Activated effector memory CD4-positive, alpha-beta T cell treated with anti-CD3 and anti-CD28 coated beads, Interleukin-2, amount 50 U/mL, for 16 hours (primary cell): ENCODE data around the gene ACOXL.

Experiments
- DNase-seq: peaks from one replicate; pipeline ENCODE4 v3.0.0-alpha.2; 2020

The ACOXL gene

DNA sequence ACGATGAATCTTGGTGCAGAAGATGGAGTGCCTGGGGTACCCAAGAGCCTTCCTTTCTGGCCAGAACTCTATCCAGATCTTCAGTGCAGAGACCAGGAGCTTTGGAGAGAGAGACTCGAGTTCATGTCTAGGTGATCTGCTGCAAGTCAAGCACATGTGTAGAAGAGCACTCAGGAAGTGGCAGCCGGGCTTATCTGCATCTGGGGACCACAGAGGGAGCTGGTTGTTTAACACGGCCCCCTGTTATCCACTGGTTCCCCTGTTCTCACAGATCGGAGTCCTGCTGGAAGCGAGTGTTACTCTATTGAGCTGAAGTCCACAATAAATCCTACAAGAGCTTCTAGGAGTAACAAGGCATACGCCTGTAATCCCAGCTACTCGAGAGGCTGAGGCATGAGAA, 128.3 kb downstream of the ACOXL start:
- DNase-seq, result no peak

DNA sequence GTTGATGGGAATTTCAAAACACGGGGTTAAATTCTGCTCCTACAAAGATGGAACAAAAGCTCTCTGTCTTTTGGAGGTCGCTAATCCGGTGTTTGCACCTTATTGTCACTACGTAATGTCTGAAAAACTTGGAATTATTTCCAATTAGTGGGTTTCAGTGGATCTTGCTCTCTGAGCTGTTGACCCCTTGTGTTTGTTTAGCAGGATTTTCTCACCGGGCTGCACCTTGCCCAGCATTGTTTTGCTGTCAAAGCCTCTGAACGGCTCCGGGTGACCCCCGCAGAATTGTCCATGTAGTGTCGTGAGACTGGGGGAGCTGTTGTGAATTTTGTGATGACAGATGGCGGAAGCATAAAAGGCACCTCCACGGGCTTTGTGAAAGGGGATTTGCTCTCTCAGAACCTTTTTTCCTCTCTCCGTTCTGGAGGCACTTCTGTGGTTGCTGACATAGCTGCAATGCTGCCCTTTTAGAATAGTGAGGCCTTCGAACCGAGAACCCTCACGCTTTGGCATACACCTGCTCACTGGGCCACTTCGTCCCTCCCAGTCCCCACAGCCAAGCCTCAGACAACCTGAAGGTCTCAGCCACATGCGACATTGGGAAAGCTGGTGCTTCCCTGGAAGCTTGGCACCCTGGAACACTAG, 129.4 kb downstream of the ACOXL start:
- no peak for DNase-seq

- DNase-seq, result no peak
Measured at GRCh38 chr2:110863726-110864125, 131.4 kb downstream of the ACOXL start.

DNA sequence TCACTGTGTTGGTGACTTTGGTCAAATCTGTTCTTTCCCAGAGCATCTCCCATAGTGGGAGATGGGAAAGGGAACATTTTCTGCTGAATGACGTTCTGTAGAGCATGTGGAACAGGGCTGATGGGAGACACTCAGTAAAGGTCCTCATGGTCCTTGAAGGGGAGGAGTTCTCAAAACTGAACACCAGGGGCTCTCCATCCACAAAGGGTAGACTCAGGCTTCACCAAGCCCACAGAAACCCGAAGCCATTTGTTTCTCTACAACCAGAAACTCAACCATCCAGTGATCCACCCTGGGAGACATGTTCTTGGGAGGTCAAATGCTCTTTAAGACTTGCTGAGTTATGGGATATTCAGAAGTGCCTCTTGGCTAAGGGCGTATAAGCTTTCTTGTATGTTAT, 131.8 kb downstream of the ACOXL start:
- no peak for DNase-seq

DNA sequence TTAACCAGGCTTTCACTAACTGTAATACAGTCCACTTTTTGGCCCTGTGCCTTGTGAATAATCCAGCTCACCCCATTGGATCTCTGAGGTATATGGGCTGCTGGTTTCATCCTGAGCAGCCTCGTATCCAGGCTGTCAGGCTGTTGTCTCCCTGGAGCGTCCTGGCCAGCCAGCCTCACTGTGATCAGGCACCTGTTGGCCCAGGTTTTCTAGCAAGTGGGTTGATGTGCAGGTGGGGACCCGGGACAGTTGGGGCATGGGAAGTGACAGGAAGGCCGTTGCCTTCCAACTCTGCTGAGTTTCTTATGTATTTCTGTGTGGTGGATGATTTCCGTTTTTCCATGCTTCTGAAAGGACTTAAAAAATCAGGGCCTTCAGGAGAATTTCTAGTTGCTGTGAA, 132.4 kb downstream of the ACOXL start:
- no peak for DNase-seq

GRCh38 chr2:110865188-110865587, 132.8 kb downstream of the ACOXL start:
- DNase-seq, result peak; percentile 75

- DNase-seq, result no peak
Measured at GRCh38 chr2:110866045-110866444, 133.7 kb downstream of the ACOXL start.

DNA sequence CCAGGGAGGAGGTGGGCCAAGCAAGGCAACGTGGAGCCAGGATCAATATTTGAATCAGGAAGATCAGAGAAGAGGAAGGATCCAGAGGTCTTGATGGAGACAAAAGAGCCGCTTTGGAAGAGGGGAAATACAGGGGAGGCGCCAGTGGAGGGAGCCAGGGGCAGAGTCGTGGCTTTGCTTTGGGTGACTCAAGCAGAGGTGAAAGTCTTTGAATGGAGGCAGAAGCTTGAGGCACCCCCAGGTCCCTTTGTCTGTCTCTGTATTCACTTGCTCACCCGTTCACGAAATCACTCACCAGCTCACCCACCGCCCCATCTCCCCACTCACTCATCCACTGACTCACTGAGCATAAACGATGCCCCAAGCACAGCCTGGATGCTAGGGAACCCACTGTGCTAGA, 134.1 kb downstream of the ACOXL start:
- DNase-seq, result peak; percentile 81

GRCh38 chr2:110867078-110867477, 134.7 kb downstream of the ACOXL start:
- no peak for DNase-seq

GRCh38 chr2:110868971-110869370, 136.6 kb downstream of the ACOXL start:
- DNase-seq, result no peak

DNA sequence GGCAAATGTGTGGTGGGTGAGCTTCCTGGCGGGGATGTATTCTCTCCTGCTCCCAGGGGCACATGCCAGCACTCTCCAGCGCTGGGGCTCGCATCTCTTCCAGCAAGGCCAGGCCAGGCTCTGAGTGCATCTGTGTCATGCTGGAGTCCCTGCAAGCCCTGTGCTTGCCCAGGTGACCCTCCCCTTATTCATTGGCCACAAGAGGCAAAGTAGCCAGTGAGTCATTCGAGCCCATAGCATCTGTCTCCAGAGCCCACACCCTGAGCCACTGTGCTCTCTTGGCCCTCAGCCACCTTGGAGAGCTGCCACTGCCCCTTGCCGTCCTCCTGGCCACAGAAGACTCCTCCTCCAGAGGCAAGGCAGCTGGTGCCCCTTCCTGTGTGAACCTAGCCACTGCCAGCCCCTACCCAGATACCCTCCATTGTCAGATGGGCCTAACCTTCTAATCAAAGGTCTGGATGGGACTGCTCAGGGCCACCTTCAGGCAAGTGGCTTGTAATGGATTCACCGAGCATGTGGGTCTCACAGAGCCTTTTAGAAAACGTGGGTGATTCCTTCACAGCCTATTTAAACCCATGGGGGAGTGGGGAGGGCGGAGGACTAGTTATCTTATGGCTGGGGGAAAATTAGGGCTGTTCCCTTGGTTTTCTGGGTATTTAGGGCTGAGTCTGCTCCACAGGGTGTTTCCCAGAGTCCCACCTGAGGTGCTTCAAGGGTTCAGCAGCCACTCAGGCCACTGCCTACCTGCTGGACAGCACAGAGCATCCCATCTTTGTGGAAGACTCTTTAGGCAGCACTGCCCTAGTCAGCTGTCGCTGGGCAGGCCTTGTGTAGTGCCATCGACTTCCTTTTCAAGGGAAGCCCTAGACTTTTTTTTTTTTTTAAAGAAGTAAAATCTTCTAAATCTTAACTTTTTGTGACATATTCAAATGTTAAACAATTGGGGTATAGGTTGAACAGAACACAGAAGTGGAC, 137.4 kb downstream of the ACOXL start:
- DNase-seq, result no peak

- DNase-seq, result no peak
Measured at GRCh38 chr2:110870545-110870944, 138.2 kb downstream of the ACOXL start.

DNA sequence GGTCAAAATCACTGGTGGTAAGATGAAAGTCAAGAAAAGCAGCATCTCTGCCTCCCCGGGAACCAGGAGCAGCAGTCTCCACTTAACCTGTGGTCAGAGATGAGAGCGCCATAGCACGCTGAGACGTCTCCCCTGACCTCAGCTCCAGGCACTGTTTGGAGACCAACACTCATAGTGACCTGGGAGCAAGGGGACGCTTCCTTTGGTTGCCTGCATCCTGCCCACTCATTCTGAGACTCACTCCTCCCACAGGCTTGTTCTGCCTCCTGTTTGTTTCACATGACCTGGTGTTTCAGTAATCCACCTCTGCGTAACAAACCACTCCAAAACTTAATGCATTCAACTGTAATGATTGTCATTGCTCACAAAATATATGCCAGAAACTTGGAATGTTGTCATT, 139.3 kb downstream of the ACOXL start:
- DNase-seq, result no peak

DNA sequence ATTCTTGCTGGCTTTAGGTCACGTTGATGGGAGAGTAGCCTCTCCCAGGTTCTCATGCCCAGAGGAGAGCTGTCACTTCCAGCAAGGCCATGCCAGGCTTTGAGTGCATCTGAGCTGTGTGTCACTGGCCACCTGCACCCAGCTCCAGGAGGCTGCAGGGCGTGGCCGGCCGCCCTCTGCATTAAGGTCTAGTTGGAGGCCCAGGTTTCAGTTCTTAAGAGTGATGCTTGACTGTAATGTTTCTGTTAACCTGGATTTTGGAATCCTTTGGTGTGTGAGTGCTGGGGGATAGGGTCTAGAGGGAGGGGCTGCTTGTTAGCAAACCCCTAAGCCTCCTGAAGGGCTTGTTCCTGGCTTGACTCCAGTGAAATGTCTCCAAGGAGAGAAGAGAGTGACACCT, 140.1 kb downstream of the ACOXL start:
- no peak for DNase-seq

- DNase-seq, result no peak
Measured at GRCh38 chr2:110873056-110873502, 140.7 kb downstream of the ACOXL start.

GRCh38 chr2:110873597-110874452, 141.5 kb downstream of the ACOXL start:
- no peak for DNase-seq

DNA sequence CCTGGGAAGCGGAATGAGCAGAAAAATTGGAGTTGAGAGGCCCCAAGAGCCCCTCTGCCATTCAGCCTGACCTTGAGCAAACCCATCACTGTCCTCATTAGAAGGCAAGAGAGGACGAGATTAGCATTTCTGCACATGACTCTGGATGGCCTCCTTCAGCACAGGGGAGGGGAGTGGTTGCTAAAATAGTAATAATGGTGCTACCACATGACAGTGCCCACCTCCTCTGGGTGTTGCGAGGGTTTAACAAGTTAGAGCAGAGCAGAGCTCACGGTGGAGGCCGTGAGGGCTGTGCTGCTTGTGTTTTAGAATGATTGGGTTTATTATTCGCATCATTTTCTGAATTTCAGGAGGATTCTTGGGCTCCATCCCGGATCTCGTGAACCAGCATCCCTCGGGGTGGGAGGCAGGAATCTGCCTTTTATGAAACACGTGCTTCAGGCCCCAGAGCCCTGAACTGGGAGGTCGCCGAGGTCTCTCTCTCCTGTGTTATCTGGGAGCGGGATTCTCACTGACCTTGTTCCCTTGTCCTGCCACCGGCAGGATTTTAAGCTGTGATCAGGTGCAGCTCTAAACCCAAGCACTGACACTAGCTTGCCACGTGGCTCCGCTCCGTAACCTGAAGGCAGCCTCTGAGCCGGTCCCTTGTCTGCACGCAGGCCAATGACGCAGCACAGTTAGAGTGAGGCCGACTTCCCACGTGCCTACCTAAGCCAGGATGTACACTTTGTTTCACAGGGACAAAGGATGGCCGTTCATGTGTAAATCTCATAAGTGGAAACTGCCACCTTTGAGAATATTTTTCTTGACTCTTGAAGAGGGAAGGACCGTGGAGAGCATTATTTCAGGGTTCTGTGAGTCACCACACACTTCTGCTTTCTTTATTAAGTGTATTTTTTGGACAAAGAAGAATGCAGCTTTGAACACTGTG, 142.3 kb downstream of the ACOXL start:
- no peak for DNase-seq

GRCh38 chr2:110875384-110875725, 143.0 kb downstream of the ACOXL start:
- DNase-seq, result no peak

GRCh38 chr2:110876167-110876999, 144.0 kb downstream of the ACOXL start:
- DNase-seq, result no peak

- DNase-seq, result no peak
Measured at GRCh38 chr2:110877031-110877827, 144.9 kb downstream of the ACOXL start.
